Type B pancreatic cell (in vitro differentiated cells): ENCODE measurements around the gene PDCD4. TPM values are rescaled to one million over a fixed set of nuclear protein-coding genes. Genes with fewer than 3 reads are reported as not detected.

Experiments
- DNase-seq: peaks from one replicate; pipeline ENCODE4 v3.0.0; 2021; ENCODE audit warnings: mixed read lengths; ENCODE audit not compliant: unreplicated experiment; ENCODE audit errors: extremely low spot score
- H3K27ac Mint-ChIP-seq: 2 replicates; pipeline ENCODE4 v1.8.0; 2021; ENCODE audit warnings: mild to moderate bottlenecking, mixed read lengths
- H3K27me3 Mint-ChIP-seq: 2 replicates; pipeline ENCODE4 v1.8.0; 2021; ENCODE audit warnings: mixed read lengths
- H3K36me3 Mint-ChIP-seq: 2 replicates; pipeline ENCODE4 v1.8.0; 2021; ENCODE audit warnings: mixed read lengths
- H3K4me1 Mint-ChIP-seq: one replicate; pipeline ENCODE4 v1.8.0; 2021; ENCODE audit warnings: mixed read lengths; ENCODE audit not compliant: unreplicated experiment
- H3K4me3 Mint-ChIP-seq: 2 replicates; pipeline ENCODE4 v1.8.0; 2021; ENCODE audit warnings: mild to moderate bottlenecking, mixed read lengths
- H3K9me3 Mint-ChIP-seq: 2 replicates; pipeline ENCODE4 v1.8.0; 2021; ENCODE audit warnings: mixed read lengths
- CTCF ChIP-seq: fragments of 200-600 bp; sonication (generic); conservative IDR thresholded peaks from 2 replicates; pipeline ENCODE4 v1.5.0; 2021; ENCODE audit warnings: antibody characterized with exemption, mild to moderate bottlenecking
- total RNA-seq: library from RNA; stranded (reverse); gene quantifications from 2 replicates; pipeline ENCODE4 v1.2.1, GENCODE V29; 2021; ENCODE audit warnings: low replicate concordance

The PDCD4 gene
- total RNA-seq, 1 donor from 2014 or later, result 122 TPM

GRCh38 chr10:110843031-110843430 lies 28.7 kb upstream of the PDCD4 start:
- H3K27ac Mint-ChIP-seq, result peak overlapping the region; percentile 30
- no peak for TF ChIP-seq CTCF
- DNase-seq, result no peak

GRCh38 chr10:110843796-110844616 lies 27.7 kb upstream of the PDCD4 start:
- Mint-ChIP-seq H3K9me3 (no peaks in the 10 kb centered on the region), H3K4me3 (no peak overlapping the region), H3K27ac (peak overlapping the region; percentile 30), H3K27me3 (no peaks in the 10 kb centered on the region), H3K4me1 (peaks cover 62% of the 10 kb centered on the region), H3K36me3 (no peaks in the 10 kb centered on the region)
- no peak for TF ChIP-seq CTCF
- no peak for DNase-seq

More at GRCh38 chr10:110843031-110843430, 28.7 kb upstream of the PDCD4 start:
- Mint-ChIP-seq H3K4me3 (no peak overlapping the region), H3K4me1 (peaks cover 59% of the 10 kb centered on the region), H3K36me3 (no peaks in the 10 kb centered on the region), H3K27me3 (no peaks in the 10 kb centered on the region), H3K9me3 (no peaks in the 10 kb centered on the region)

GRCh38 chr10:110844617-110844881 lies 27.2 kb upstream of the PDCD4 start:
- peaks cover 63% of the 10 kb centered on the region for H3K4me1 Mint-ChIP-seq
- no peak for TF ChIP-seq CTCF
- H3K9me3 Mint-ChIP-seq, result no peaks in the 10 kb centered on the region
- DNase-seq, result no peak
- no peaks in the 10 kb centered on the region for H3K27me3 Mint-ChIP-seq
- H3K36me3 Mint-ChIP-seq, result no peaks in the 10 kb centered on the region
- no peak overlapping the region for H3K27ac Mint-ChIP-seq
- no peak overlapping the region for H3K4me3 Mint-ChIP-seq

- peak overlapping the region; percentile 92 for H3K27ac Mint-ChIP-seq
- no peak for TF ChIP-seq CTCF
- H3K9me3 Mint-ChIP-seq, result no peaks in the 10 kb centered on the region
- no peaks in the 10 kb centered on the region for H3K36me3 Mint-ChIP-seq
- no peaks in the 10 kb centered on the region for H3K27me3 Mint-ChIP-seq
- H3K4me1 Mint-ChIP-seq, result peaks cover 59% of the 10 kb centered on the region
- DNase-seq, result no peak
- H3K4me3 Mint-ChIP-seq, result peak overlapping the region; percentile 65
Measured at GRCh38 chr10:110845192-110845755, 26.5 kb upstream of the PDCD4 start.

- Mint-ChIP-seq H3K4me1 (peaks cover 62% of the 10 kb centered on the region), H3K27ac (peak overlapping the region; percentile 92), H3K4me3 (peak overlapping the region; percentile 65), H3K27me3 (no peaks in the 10 kb centered on the region), H3K9me3 (no peaks in the 10 kb centered on the region), H3K36me3 (no peaks in the 10 kb centered on the region)
- no peak for TF ChIP-seq CTCF
- no peak for DNase-seq
Measured at GRCh38 chr10:110845756-110846620, 25.7 kb upstream of the PDCD4 start.
